ENCODE data around the gene INPP5A.

The INPP5A gene

GRCh38 chr10:132526676-132527075, 10.9 kb upstream of the INPP5A start:
- Histone ChIP-seq H3K4me2 (ENCODE audit: low read depth, low read length) (no peak overlapping the region), H4K20me1 (ENCODE audit: insufficient read depth, low read length) (no peaks in the 10 kb centered on the region), H2AFZ (ENCODE audit: low read length) (no peak overlapping the region), H3F3A (ENCODE audit: insufficient read depth, low read length) (no peaks in the 10 kb centered on the region), H3K36me3 (replicated peaks; ENCODE audit: insufficient read depth, low read length) (no peaks in the 10 kb centered on the region), H3K27ac (ENCODE audit: low read length) (no peak overlapping the region), H3K9me3 (replicated peaks; ENCODE audit: insufficient read depth, low read length) (no peaks in the 10 kb centered on the region), H3K9me2 (replicated peaks; ENCODE audit: insufficient read depth, low read length) (no peaks in the 10 kb centered on the region), H3K79me2 (ENCODE audit: low read length) (no peaks in the 10 kb centered on the region), H3K27me3 (replicated peaks; ENCODE audit: insufficient read depth, low read length) (peaks cover 72% of the 10 kb centered on the region), H3K9ac (ENCODE audit: low read length) (no peak overlapping the region), H3K4me3 (ENCODE audit: low read length) (no peak overlapping the region), H3K4me1 (ENCODE audit: low read length) (no peaks in the 10 kb centered on the region)
- no peak for TF ChIP-seq CTCF (IDR thresholded peaks at IDR 0.05; ENCODE audit: low read length)
- no peak for TF ChIP-seq EZH2phosphoT487 (IDR thresholded peaks at IDR 0.05; ENCODE audit: low read length)
- no peak for TF ChIP-seq EZH2 (optimal IDR thresholded peaks at IDR 0.05; ENCODE audit: low read depth, low read length)
- DNase-seq, result no peak

GRCh38 chr10:132527339-132528063, 10.1 kb upstream of the INPP5A start:
- no peak for DNase-seq
- H3K27me3 ChIP-seq (replicated peaks; ENCODE audit: insufficient read depth, low read length), result peaks cover 72% of the 10 kb centered on the region

GRCh38 chr10:132528064-132528691, 9.4 kb upstream of the INPP5A start:
- H3K79me2 ChIP-seq (ENCODE audit: low read length), result no peaks in the 10 kb centered on the region
- H3K27ac ChIP-seq (ENCODE audit: low read length), result no peak overlapping the region
- H3K4me3 ChIP-seq (ENCODE audit: low read length), result no peak overlapping the region

More at GRCh38 chr10:132527339-132528063, 10.1 kb upstream of the INPP5A start:
- H3K4me3 ChIP-seq (ENCODE audit: low read length), result no peak overlapping the region
- no peak overlapping the region for H3K27ac ChIP-seq (ENCODE audit: low read length)
- no peaks in the 10 kb centered on the region for H3F3A ChIP-seq (ENCODE audit: insufficient read depth, low read length)
- no peaks in the 10 kb centered on the region for H3K4me1 ChIP-seq (ENCODE audit: low read length)
- H3K4me2 ChIP-seq (ENCODE audit: low read depth, low read length), result no peak overlapping the region
- no peak overlapping the region for H2AFZ ChIP-seq (ENCODE audit: low read length)
- H4K20me1 ChIP-seq (ENCODE audit: insufficient read depth, low read length), result no peaks in the 10 kb centered on the region
- no peaks in the 10 kb centered on the region for H3K9me3 ChIP-seq (replicated peaks; ENCODE audit: insufficient read depth, low read length)
- H3K79me2 ChIP-seq (ENCODE audit: low read length), result no peaks in the 10 kb centered on the region
- H3K9ac ChIP-seq (ENCODE audit: low read length), result no peak overlapping the region
- TF ChIP-seq EZH2 (optimal IDR thresholded peaks at IDR 0.05; ENCODE audit: low read depth, low read length) (no peak), CTCF (IDR thresholded peaks at IDR 0.05; ENCODE audit: low read length) (no peak), EZH2phosphoT487 (IDR thresholded peaks at IDR 0.05; ENCODE audit: low read length) (no peak)
- no peaks in the 10 kb centered on the region for H3K36me3 ChIP-seq (replicated peaks; ENCODE audit: insufficient read depth, low read length)
- no peaks in the 10 kb centered on the region for H3K9me2 ChIP-seq (replicated peaks; ENCODE audit: insufficient read depth, low read length)

More at GRCh38 chr10:132528064-132528691, 9.4 kb upstream of the INPP5A start:
- H4K20me1 ChIP-seq (ENCODE audit: insufficient read depth, low read length), result no peaks in the 10 kb centered on the region
- TF ChIP-seq CTCF (IDR thresholded peaks at IDR 0.05; ENCODE audit: low read length) (no peak), EZH2phosphoT487 (IDR thresholded peaks at IDR 0.05; ENCODE audit: low read length) (no peak), EZH2 (optimal IDR thresholded peaks at IDR 0.05; ENCODE audit: low read depth, low read length) (no peak)
- H3K4me1 ChIP-seq (ENCODE audit: low read length), result no peaks in the 10 kb centered on the region
- H3K4me2 ChIP-seq (ENCODE audit: low read depth, low read length), result no peak overlapping the region
- no peaks in the 10 kb centered on the region for H3K9me2 ChIP-seq (replicated peaks; ENCODE audit: insufficient read depth, low read length)
- H3K9me3 ChIP-seq (replicated peaks; ENCODE audit: insufficient read depth, low read length), result no peaks in the 10 kb centered on the region
- H3K9ac ChIP-seq (ENCODE audit: low read length), result no peak overlapping the region
- peaks cover 71% of the 10 kb centered on the region for H3K27me3 ChIP-seq (replicated peaks; ENCODE audit: insufficient read depth, low read length)
- H3K36me3 ChIP-seq (replicated peaks; ENCODE audit: insufficient read depth, low read length), result no peaks in the 10 kb centered on the region
- H3F3A ChIP-seq (ENCODE audit: insufficient read depth, low read length), result no peaks in the 10 kb centered on the region
- H2AFZ ChIP-seq (ENCODE audit: low read length), result no peak overlapping the region
- DNase-seq, result no peak
